Mesodermal cell (in vitro differentiated cells): ENCODE results near the gene ASTN2.

Source experiments
- H3K27ac ChIP-seq: 2 replicates; pipeline ENCODE4 v1.7.0; 2013; ENCODE audit warnings: mild to moderate bottlenecking, low read depth, low read length, moderate library complexity; ENCODE audit not compliant: severe bottlenecking
- H3K36me3 ChIP-seq: 2 replicates; pipeline ENCODE4 v1.7.1; 2013; ENCODE audit warnings: mild to moderate bottlenecking, low read length, moderate library complexity; ENCODE audit not compliant: control insufficient read depth, insufficient read depth
- H3K4me1 ChIP-seq: one replicate; pipeline ENCODE4 v1.7.1; 2013; ENCODE audit warnings: mild to moderate bottlenecking, low read length; ENCODE audit not compliant: insufficient read depth, control insufficient read depth, poor library complexity, severe bottlenecking
- H3K4me3 ChIP-seq: 2 replicates; pipeline ENCODE4 v1.7.0; 2013; ENCODE audit warnings: low read length, control low read depth, mild to moderate bottlenecking; ENCODE audit not compliant: insufficient read depth, poor library complexity, severe bottlenecking; ENCODE audit errors: extremely low read depth
- H3K9me3 ChIP-seq: 2 replicates; pipeline ENCODE4 v1.7.1; 2013; ENCODE audit warnings: mild to moderate bottlenecking, low read length, moderate library complexity; ENCODE audit not compliant: control insufficient read depth
- WGBS, 2 experiments: methylation state at CpG; one replicate each; pipeline ENCODE4 v1.1.5; 2013; ENCODE audit warnings: missing lambda C conversion rate in 2 of 2; ENCODE audit not compliant: insufficient coverage in 2 of 2; 5-methylcytosine and 5-hydroxymethylcytosine counted together

The ASTN2 gene

GRCh38 chr9:117278020-117278419, 136.8 kb downstream of the ASTN2 start:
- H3K9me3 ChIP-seq: no peaks in the 10 kb centered on the region
- H3K4me3 ChIP-seq: no peak overlapping the region
- no peak overlapping the region for H3K27ac ChIP-seq
- no peaks in the 10 kb centered on the region for H3K4me1 ChIP-seq
- no peaks in the 10 kb centered on the region for H3K36me3 ChIP-seq
- WGBS, 2 experiments: 84 to 86% methylated on average over 3 of the region's 4 CpGs

DNA sequence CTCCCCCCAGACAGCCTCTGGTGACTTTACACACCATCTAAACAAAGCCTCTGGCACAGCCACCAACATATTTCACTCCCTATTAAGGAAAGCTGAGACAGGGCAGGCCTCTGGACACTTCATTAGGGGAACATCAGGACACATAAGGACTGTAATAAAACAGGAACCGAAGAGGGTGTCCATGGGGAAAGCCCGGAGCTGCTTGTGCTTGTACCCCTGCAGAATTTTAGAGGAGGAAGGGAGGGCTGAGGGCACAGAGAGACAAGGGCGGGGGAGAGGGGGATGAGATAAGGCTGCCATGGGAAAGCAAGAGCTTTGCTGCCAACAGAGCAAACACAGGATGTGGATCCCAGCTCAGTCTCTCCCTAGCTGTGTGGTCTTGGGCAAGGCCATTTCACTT, 138.4 kb downstream of the ASTN2 start:
- no peaks in the 10 kb centered on the region for H3K9me3 ChIP-seq
- 100% methylated on average over 1 to 3 of the region's 3 CpGs for WGBS, 2 experiments
- no peaks in the 10 kb centered on the region for H3K36me3 ChIP-seq
- H3K27ac ChIP-seq: no peak overlapping the region
- no peaks in the 10 kb centered on the region for H3K4me1 ChIP-seq
- H3K4me3 ChIP-seq: no peak overlapping the region

- H3K9me3 ChIP-seq: no peaks in the 10 kb centered on the region
- H3K4me3 ChIP-seq: no peak overlapping the region
- H3K36me3 ChIP-seq: no peaks in the 10 kb centered on the region
- H3K27ac ChIP-seq: no peak overlapping the region
- 86% methylated on average over 1 of the region's 1 CpG; no CpG with 5 or more reads in 1 of the 2 experiments for WGBS, 2 experiments
- H3K4me1 ChIP-seq: no peaks in the 10 kb centered on the region
These were observed 141.2 kb downstream of the ASTN2 start for GRCh38 chr9:117273612-117274011.

DNA sequence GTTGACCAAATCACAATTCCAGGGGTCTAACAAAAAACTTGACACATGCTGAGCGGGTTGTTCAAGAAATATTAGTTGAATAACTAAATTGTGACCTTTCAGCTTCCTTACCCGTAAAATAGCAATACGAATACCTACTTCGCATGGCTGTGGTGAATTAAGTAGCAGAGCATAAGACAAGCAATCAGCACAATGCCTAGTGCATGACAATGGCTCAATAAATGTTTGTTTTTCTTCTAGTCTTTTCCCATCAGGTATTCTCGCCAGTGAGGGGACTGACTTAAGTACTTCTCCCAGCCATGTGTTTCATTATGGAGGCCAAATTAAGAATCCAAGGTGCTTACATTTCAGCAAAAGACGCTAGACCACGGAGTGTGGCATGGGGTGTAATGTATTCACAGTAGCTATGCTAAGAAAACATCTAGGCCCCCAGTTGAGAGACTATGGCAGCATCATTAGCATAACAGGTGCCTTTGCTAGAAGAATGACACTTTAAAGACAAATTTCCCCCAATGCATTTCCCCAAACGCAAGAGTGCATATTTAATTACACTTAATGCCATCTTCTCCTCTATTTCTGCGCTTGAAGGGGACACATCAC, 145.9 kb downstream of the ASTN2 start:
- no peaks in the 10 kb centered on the region for H3K36me3 ChIP-seq
- H3K4me1 ChIP-seq: no peaks in the 10 kb centered on the region
- no peak overlapping the region for H3K27ac ChIP-seq
- whole genome bisulfite sequencing, 2 experiments: 38 to 57% methylated on average over 3 to 7 of the region's 9 CpGs
- no peak overlapping the region for H3K4me3 ChIP-seq
- H3K9me3 ChIP-seq: no peaks in the 10 kb centered on the region

GRCh38 chr9:117266855-117267497, 147.9 kb downstream of the ASTN2 start:
- WGBS, 2 experiments: 88% methylated on average over 1 of the region's 2 CpGs; no CpG with 5 or more reads in 1 of the 2 experiments
- Histone ChIP-seq H3K36me3 (no peaks in the 10 kb centered on the region), H3K27ac (no peak overlapping the region), H3K4me1 (no peaks in the 10 kb centered on the region), H3K9me3 (no peaks in the 10 kb centered on the region), H3K4me3 (no peak overlapping the region)

- 81 to 86% methylated on average over 2 to 3 of the region's 4 CpGs for WGBS, 2 experiments
- Histone ChIP-seq H3K36me3 (no peaks in the 10 kb centered on the region), H3K4me3 (no peak overlapping the region), H3K27ac (no peak overlapping the region), H3K9me3 (no peaks in the 10 kb centered on the region), H3K4me1 (no peaks in the 10 kb centered on the region)
These were observed 149.6 kb downstream of the ASTN2 start for GRCh38 chr9:117265253-117265652.

- Histone ChIP-seq H3K4me1 (no peaks in the 10 kb centered on the region), H3K27ac (no peak overlapping the region), H3K36me3 (no peaks in the 10 kb centered on the region), H3K9me3 (no peaks in the 10 kb centered on the region), H3K4me3 (no peak overlapping the region)
- WGBS, 2 experiments: 60 to 64% methylated on average over 5 to 6 of the region's 8 CpGs
These were observed 156.5 kb downstream of the ASTN2 start for GRCh38 chr9:117258184-117258866.

GRCh38 chr9:117253261-117253660, 161.6 kb downstream of the ASTN2 start:
- Histone ChIP-seq H3K27ac (no peak overlapping the region), H3K4me3 (no peak overlapping the region), H3K36me3 (no peaks in the 10 kb centered on the region), H3K4me1 (no peaks in the 10 kb centered on the region), H3K9me3 (no peaks in the 10 kb centered on the region)
- WGBS, 2 experiments: 60 to 67% methylated on average over 1 to 2 of the region's 2 CpGs

DNA sequence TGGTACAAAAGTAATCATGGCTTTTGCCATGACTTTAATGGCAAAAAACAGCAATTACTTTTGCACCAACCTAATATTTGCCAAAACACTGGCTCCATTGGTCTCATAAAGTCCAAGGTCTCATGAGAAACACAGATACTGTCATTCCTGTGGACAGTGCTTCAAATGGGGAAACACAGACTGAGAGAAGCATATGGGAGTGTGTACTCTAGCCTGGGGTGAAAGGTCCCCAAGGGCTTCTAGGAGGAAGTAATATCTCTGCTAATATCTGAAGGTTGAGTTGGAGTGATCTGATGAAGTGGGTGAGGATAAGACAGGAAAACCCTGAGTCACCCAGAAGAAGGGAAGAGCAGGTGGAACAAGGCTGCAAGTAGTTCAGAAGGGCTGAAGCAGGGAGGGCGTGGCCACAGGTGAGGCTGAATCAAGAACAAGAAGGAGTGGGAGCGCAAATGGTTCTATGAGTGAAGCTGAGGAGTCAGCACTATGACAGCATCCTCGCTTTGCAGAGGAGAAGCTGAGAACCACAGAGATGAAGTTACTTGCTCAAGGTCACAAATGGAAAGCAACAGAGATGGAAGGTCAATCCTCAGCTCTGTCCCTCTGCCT, 164.1 kb downstream of the ASTN2 start:
- Histone ChIP-seq H3K9me3 (no peaks in the 10 kb centered on the region), H3K36me3 (no peaks in the 10 kb centered on the region), H3K4me3 (no peak overlapping the region), H3K4me1 (no peaks in the 10 kb centered on the region), H3K27ac (no peak overlapping the region)
- 78 to 92% methylated on average over 3 of the region's 3 CpGs for WGBS, 2 experiments

GRCh38 chr9:117249799-117250198, 165.1 kb downstream of the ASTN2 start:
- Histone ChIP-seq H3K4me3 (no peak overlapping the region), H3K27ac (no peak overlapping the region), H3K9me3 (no peaks in the 10 kb centered on the region), H3K4me1 (no peaks in the 10 kb centered on the region), H3K36me3 (no peaks in the 10 kb centered on the region)
- WGBS, 2 experiments: 90% methylated on average over 2 to 3 of the region's 3 CpGs
